ENCODE measurements around the gene IFITM2. TPM values are rescaled to one million over a fixed set of nuclear protein-coding genes. Genes with fewer than 3 reads are reported as not detected.
"Not testable (repeated sequence)": the region's sequence is repeated elsewhere in the genome, so short reads cannot be mapped to it uniquely, and the experiment has no call there.

IFITM2 gene
- polyA plus RNA-seq (ENCODE audit: insufficient read length in 3 of 3) = 100 to 1,000 TPM; 156 to 251 (median 209) TPM

GRCh38 chr11:307766-308708 is at the start of gene IFITM2:
IFITM2 (plus strand) TSS chr11:307816; CDS start chr11:308193, 377 bp downstream.
- DNase-seq (ENCODE audit: low read depth in 3 of 3, low spot score in 2 of 3) = peak in 2 of 3 donors; percentile 70 to 84

GRCh38 chr11:259413-259812 is 48.2 kb upstream of the IFITM2 start:
- DNase-seq (ENCODE audit: low read depth in 3 of 3, low spot score in 2 of 3) = no peak

- no peak for DNase-seq (ENCODE audit: low read depth in 3 of 3, low spot score in 2 of 3)
Observed at GRCh38 chr11:261624-262023, 46.0 kb upstream of the IFITM2 start.

GRCh38 chr11:266676-267439 is 40.8 kb upstream of the IFITM2 start:
- DNase-seq (ENCODE audit: low read depth in 3 of 3, low spot score in 2 of 3) = no peak

GRCh38 chr11:267491-267994 is 40.1 kb upstream of the IFITM2 start:
- DNase-seq (ENCODE audit: low read depth in 3 of 3, low spot score in 2 of 3) = no peak

GRCh38 chr11:268716-269145 is 38.9 kb upstream of the IFITM2 start:
- DNase-seq (ENCODE audit: low read depth in 3 of 3, low spot score in 2 of 3) = not testable (repeated sequence)

- DNase-seq (ENCODE audit: low read depth in 3 of 3, low spot score in 2 of 3) = no peak
Observed at GRCh38 chr11:269146-269890, 38.3 kb upstream of the IFITM2 start.

- DNase-seq (ENCODE audit: low read depth in 3 of 3, low spot score in 2 of 3) = no peak
Observed at GRCh38 chr11:270451-271318, 36.9 kb upstream of the IFITM2 start.

- DNase-seq (ENCODE audit: low read depth in 3 of 3, low spot score in 2 of 3) = no peak
Observed at GRCh38 chr11:271319-271715, 36.3 kb upstream of the IFITM2 start.

GRCh38 chr11:272195-272930 is 35.3 kb upstream of the IFITM2 start:
- DNase-seq (ENCODE audit: low read depth in 3 of 3, low spot score in 2 of 3) = no peak

- no peak for DNase-seq (ENCODE audit: low read depth in 3 of 3, low spot score in 2 of 3)
Observed at GRCh38 chr11:272931-273198, 34.8 kb upstream of the IFITM2 start.

GRCh38 chr11:276219-276618 is 31.4 kb upstream of the IFITM2 start:
- no peak for DNase-seq (ENCODE audit: low read depth in 3 of 3, low spot score in 2 of 3)

- no peak for DNase-seq (ENCODE audit: low read depth in 3 of 3, low spot score in 2 of 3)
Observed at GRCh38 chr11:278001-278951, 29.3 kb upstream of the IFITM2 start, which contains the start of gene NLRP6. NLRP6 (plus strand) TSS chr11:278407; CDS start chr11:278570, 163 bp downstream.

- DNase-seq (ENCODE audit: low read depth in 3 of 3, low spot score in 2 of 3) = no peak
Observed at GRCh38 chr11:279040-279965, 28.3 kb upstream of the IFITM2 start.

- DNase-seq (ENCODE audit: low read depth in 3 of 3, low spot score in 2 of 3) = no peak
Observed at GRCh38 chr11:279966-280705, 27.5 kb upstream of the IFITM2 start.
